ENCODE results near the gene MACROD2. TPM values are rescaled to one million over a fixed set of nuclear protein-coding genes. Genes with fewer than 3 reads are reported as not detected.

Gene MACROD2
- total and polyA plus RNA-seq, 2 of the 4 experiments (the other 2 are of a cell fraction), result not detected

DNA sequence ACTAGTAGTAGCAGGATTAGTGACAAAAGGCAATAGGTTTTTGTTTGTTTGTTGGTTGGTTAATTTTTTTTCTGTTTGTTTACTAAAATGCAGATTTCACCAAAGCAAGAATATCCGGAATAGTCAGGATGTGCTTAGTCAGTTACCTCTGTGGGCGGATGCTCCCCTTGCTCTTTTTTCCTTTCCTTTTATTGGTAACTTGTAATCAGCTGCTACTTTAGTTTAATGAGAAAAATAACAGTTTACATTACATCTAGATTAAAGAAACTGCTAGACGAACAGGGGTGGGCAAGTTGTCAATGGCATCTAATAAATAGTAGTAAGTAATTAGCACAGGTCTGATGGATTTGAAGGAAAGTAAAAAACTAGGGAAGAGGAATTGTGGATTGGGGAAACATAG lies 989.0 kb downstream of the MACROD2 start:
- Histone ChIP-seq H3K27me3 (ENCODE audit: control insufficient read depth, insufficient read depth, low read length) (no peaks in the 10 kb centered on the region), H2AFZ (replicated peaks; ENCODE audit: low read length, poor library complexity) (no peak overlapping the region), H3K9ac (ENCODE audit: low read depth, low read length) (no peak overlapping the region), H3K4me2 (ENCODE audit: low read depth, low read length) (no peak overlapping the region), H3K18ac (ENCODE audit: low read depth, low read length) (no peak overlapping the region), H2BK120ac (ENCODE audit: low read depth, low read length) (no peak overlapping the region), H3K9me1 (ENCODE audit: insufficient read depth, low read length) (no peaks in the 10 kb centered on the region), H2BK20ac (ENCODE audit: low read depth, low read length) (no peak overlapping the region), H3K9me3 (ENCODE audit: control insufficient read depth, insufficient read depth, low read length) (peaks cover 6% of the 10 kb centered on the region; the same call in 1 of the 2 replicates), H4K91ac (ENCODE audit: insufficient read depth, low read depth, low read length) (no peak overlapping the region), H4K5ac (ENCODE audit: low read depth, low read length) (no peak overlapping the region), H3K79me1 (ENCODE audit: low read depth in 1 of 2, low read length in 2 of 2) (no peaks in the 10 kb centered on the region), H2BK5ac (ENCODE audit: low read depth, low read length, poor library complexity, severe bottlenecking) (no peak overlapping the region), H3K4ac (ENCODE audit: low read depth, low read length) (no peak overlapping the region), H2BK15ac (ENCODE audit: low read depth, low read length) (no peak overlapping the region), H3K23ac (ENCODE audit: low read depth, low read length) (no peak overlapping the region), H4K20me1 (ENCODE audit: insufficient read depth, low read length) (no peaks in the 10 kb centered on the region), H2AK9ac (replicated peaks; ENCODE audit: low read depth, low read length, poor library complexity) (no peak overlapping the region), H3K56ac (ENCODE audit: extremely low read depth, insufficient read depth, low read length) (no peak overlapping the region), H3K4me1 (ENCODE audit: control insufficient read depth, insufficient read depth, low read length) (no peaks in the 10 kb centered on the region), H3K27ac (ENCODE audit: insufficient read depth, low read length) (no peak overlapping the region), H2AK5ac (ENCODE audit: low read depth, low read length) (no peak overlapping the region), H3K4me3 (ENCODE audit: insufficient read depth, low read depth, low read length) (no peak overlapping the region), H3K36me3 (ENCODE audit: control insufficient read depth, insufficient read depth, low read length) (no peaks in the 10 kb centered on the region), H3K14ac (replicated peaks; ENCODE audit: low read depth, low read length) (no peak overlapping the region), H4K8ac (ENCODE audit: low read depth in 2 of 2, low read length in 2 of 2) (no peak overlapping the region)
- no peak for DNase-seq
- ChIA-PET POLR2A (ENCODE audit: unreplicated experiment) (no interaction called here), CTCF (no interaction called here)
- TF ChIP-seq MXI1 (IDR thresholded peaks at IDR 0.05; ENCODE audit: borderline replicate concordance, low read depth, low read length) (no peak), POLR2A (IDR thresholded peaks at IDR 0.05; ENCODE audit: low read depth, low read length) (no peak), RAD21 (IDR thresholded peaks at IDR 0.05; ENCODE audit: low read length) (no peak), USF2 (IDR thresholded peaks at IDR 0.05; ENCODE audit: low read depth, low read length) (no peak), CHD1 (IDR thresholded peaks at IDR 0.05; ENCODE audit: low read depth, low read length) (no peak), RFX5 (IDR thresholded peaks at IDR 0.05; ENCODE audit: low read depth, low read length) (no peak), NFE2L2 (IDR thresholded peaks at IDR 0.05; ENCODE audit: low read depth, low read length) (no peak), RCOR1 (IDR thresholded peaks at IDR 0.05; ENCODE audit: insufficient replicate concordance, low read length) (no peak), SMC3 (IDR thresholded peaks at IDR 0.05; ENCODE audit: low read depth, low read length) (no peak), MAZ (IDR thresholded peaks at IDR 0.05; ENCODE audit: borderline replicate concordance, low read depth, low read length) (no peak), MAFK (IDR thresholded peaks at IDR 0.05; ENCODE audit: low read depth, low read length) (no peak), CEBPB (IDR thresholded peaks at IDR 0.05; ENCODE audit: low read depth, low read length) (no peak), BHLHE40 (IDR thresholded peaks at IDR 0.05; ENCODE audit: low read depth, low read length) (no peak), FOS (IDR thresholded peaks at IDR 0.05; ENCODE audit: low read depth, low read length) (no peak)
- TF ChIP-seq, protein P1, sequence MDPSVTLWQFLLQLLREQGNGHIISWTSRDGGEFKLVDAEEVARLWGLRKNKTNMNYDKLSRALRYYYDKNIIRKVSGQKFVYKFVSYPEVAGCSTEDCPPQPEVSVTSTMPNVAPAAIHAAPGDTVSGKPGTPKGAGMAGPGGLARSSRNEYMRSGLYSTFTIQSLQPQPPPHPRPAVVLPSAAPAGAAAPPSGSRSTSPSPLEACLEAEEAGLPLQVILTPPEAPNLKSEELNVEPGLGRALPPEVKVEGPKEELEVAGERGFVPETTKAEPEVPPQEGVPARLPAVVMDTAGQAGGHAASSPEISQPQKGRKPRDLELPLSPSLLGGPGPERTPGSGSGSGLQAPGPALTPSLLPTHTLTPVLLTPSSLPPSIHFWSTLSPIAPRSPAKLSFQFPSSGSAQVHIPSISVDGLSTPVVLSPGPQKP (IDR thresholded peaks at IDR 0.05; ENCODE audit: borderline replicate concordance, low read depth, low read length), result no peak
- TF ChIP-seq, protein P2, sequence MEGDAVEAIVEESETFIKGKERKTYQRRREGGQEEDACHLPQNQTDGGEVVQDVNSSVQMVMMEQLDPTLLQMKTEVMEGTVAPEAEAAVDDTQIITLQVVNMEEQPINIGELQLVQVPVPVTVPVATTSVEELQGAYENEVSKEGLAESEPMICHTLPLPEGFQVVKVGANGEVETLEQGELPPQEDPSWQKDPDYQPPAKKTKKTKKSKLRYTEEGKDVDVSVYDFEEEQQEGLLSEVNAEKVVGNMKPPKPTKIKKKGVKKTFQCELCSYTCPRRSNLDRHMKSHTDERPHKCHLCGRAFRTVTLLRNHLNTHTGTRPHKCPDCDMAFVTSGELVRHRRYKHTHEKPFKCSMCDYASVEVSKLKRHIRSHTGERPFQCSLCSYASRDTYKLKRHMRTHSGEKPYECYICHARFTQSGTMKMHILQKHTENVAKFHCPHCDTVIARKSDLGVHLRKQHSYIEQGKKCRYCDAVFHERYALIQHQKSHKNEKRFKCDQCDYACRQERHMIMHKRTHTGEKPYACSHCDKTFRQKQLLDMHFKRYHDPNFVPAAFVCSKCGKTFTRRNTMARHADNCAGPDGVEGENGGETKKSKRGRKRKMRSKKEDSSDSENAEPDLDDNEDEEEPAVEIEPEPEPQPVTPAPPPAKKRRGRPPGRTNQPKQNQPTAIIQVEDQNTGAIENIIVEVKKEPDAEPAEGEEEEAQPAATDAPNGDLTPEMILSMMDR (conservative IDR thresholded peaks at IDR 0.05; ENCODE audit: low read depth, low read length), result no peak
- no CpG with 5 or more reads among the region's 3 CpGs for WGBS, 2 experiments (ENCODE audit: extremely low coverage in 2 of 2, insufficient read length in 1 of 2)
- BruUV-seq (replicated peaks), result no TSS peak
- ATAC-seq (ENCODE audit: low read depth), result no peak
- dilution Hi-C loops (cut with HindIII; ENCODE audit: low sequenced_read_pairs, unreplicated experiment) (no loop called here), intact Hi-C loops (cut with micrococcal nuclease) (no loop called here), in situ Hi-C loops (cut with MboI; ENCODE audit: low sequenced_read_pairs) (no loop called here)

All from IMR-90 (cell line).